A549 (cell line): ENCODE results near the gene RSPH6A.
A peak's percentile ranks its signal among the peaks of the same experiment; 100 is the strongest.

Experiments used
- CTCF ChIP-seq: fragments of >200 bp; sonication (Bioruptor Twin); formaldehyde crosslinking; IDR thresholded peaks from 3 replicates; pipeline ENCODE4 v1.5.1; 2016
- HMGXB4 ChIP-seq: fragments of 250-450 bp; sonication (Bioruptor Pico); IDR thresholded peaks from 2 replicates; pipeline ENCODE4 v1.5.0; 2021; ENCODE audit warnings: mild to moderate bottlenecking, moderate library complexity, borderline replicate concordance
- JUN ChIP-seq, 2 experiments: fragments of >200 bp; sonication (Bioruptor Twin); formaldehyde crosslinking; IDR thresholded peaks; 2 replicates in 1 of 2; 3 replicates in 1 of 2; pipeline ENCODE4 v1.6.1; 2016 to 2017
- KDM5A ChIP-seq: fragments of 200-600 bp; sonication (generic); IDR thresholded peaks from 2 replicates; pipeline ENCODE4 v1.6.1; 2016; ENCODE audit warnings: antibody characterized with exemption, mild to moderate bottlenecking
- NFE2L2 ChIP-seq: fragments of 150-350 bp; conservative IDR thresholded peaks from 2 replicates; pipeline ENCODE4 v1.6.1; 2014; ENCODE audit warnings: low read length
- POLR2A ChIP-seq: IDR thresholded peaks from 2 replicates; pipeline ENCODE4 v1.6.1; 2012; ENCODE audit warnings: mild to moderate bottlenecking, low read length
- RCOR1 ChIP-seq: fragments of 150-350 bp; IDR thresholded peaks from 2 replicates; pipeline ENCODE4 v1.6.1; 2014; ENCODE audit warnings: antibody characterized with exemption, low read length, low read depth
- RNF2 ChIP-seq: fragments of 200-600 bp; sonication (generic); IDR thresholded peaks from 2 replicates; pipeline ENCODE4 v1.6.1; 2016; ENCODE audit warnings: low read depth, mild to moderate bottlenecking, antibody characterized with exemption, moderate library complexity, borderline replicate concordance
- SMC3 ChIP-seq: fragments of >200 bp; sonication (Bioruptor Twin); formaldehyde crosslinking; IDR thresholded peaks from 3 replicates; pipeline ENCODE4 v1.6.1; 2018; ENCODE audit warnings: inconsistent platforms
- TP53 ChIP-seq: fragments of 250-450 bp; sonication (Bioruptor Pico); IDR thresholded peaks from 2 replicates; pipeline ENCODE4 v1.5.0; 2021; ENCODE audit warnings: mild to moderate bottlenecking, moderate library complexity

GRCh38 chr19:45768984-45769782 is 45.9 kb downstream of the RSPH6A start, which contains the start of gene SIX5:
- 0 out of 3 replicates have a peak, but pooled peaks have one; percentile 4 for TF ChIP-seq SMC3
- TF ChIP-seq POLR2A = peak; percentile 96
- TF ChIP-seq CTCF = no peak
- peak; percentile 94 for TF ChIP-seq TP53 (CRISPR knock-in tag)
- TF ChIP-seq NFE2L2 = no peak
- TF ChIP-seq RNF2 = no peak; the same call in 1 of the 2 replicates
- peak; percentile 43; the same call in 1 of the 2 replicates for TF ChIP-seq HMGXB4
- peak; percentile 43 to 86; a peak in 4 of 5 replicates for TF ChIP-seq JUN (IDR thresholded peaks at IDR 0.05)
- TF ChIP-seq KDM5A = no peak
- no peak for TF ChIP-seq RCOR1
